BE2C (cell line): ENCODE measurements around the gene VEPH1.

Experiments
- DNase-seq: peaks from one replicate; pipeline ENCODE4 v3.0.0-alpha.2; 2020
- H3K27me3 ChIP-seq: fragments of 250-450 bp; sonication (Bioruptor Pico); 2 replicates; pipeline ENCODE4 v1.5.1; 2020; ENCODE audit warnings: mild to moderate bottlenecking
- H3K36me3 ChIP-seq: fragments of 250-450 bp; sonication (Bioruptor Pico); 2 replicates; pipeline ENCODE4 v1.5.1; 2020; ENCODE audit warnings: mild to moderate bottlenecking
- H3K4me1 ChIP-seq: fragments of 250-450 bp; sonication (Bioruptor Pico); 2 replicates; pipeline ENCODE4 v1.5.1; 2020
- H3K4me3 ChIP-seq: 2 replicates; pipeline ENCODE4 v1.5.1; 2011; ENCODE audit warnings: low read depth, low read length
- H3K9me3 ChIP-seq: fragments of 250-450 bp; sonication (Bioruptor Pico); 2 replicates; pipeline ENCODE4 v1.5.1; 2020
- TF ChIP-seq, protein P1 (sequence below): IDR thresholded peaks from 2 replicates; pipeline ENCODE4 v1.5.1; 2012; ENCODE audit warnings: mild to moderate bottlenecking, low read depth, low read length

VEPH1 gene

DNA sequence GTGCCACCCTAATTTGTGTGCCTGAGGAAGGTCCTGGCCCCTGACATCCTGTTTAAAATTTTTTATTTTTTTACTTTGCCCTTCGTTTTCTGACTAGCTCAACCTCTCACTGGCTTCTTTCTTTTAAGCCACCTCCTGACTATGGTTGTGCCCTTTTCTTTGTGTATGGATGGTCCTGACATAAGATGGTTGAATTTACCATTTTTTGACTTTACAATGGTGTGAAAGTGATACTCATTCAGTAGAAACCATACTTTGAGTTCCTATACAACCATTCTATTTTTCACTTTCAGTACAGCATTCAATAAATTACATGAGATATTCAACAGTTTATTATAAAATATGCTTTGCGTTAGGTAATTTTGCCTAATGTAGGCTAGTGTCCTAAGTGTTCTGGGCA lies 140.9 kb downstream of the VEPH1 start:
- no peak overlapping the region for H3K4me3 ChIP-seq
- no peaks in the 10 kb centered on the region for H3K36me3 ChIP-seq
- H3K27me3 ChIP-seq, result peaks cover 15% of the 10 kb centered on the region
- no peak for DNase-seq
- TF ChIP-seq, protein P1, sequence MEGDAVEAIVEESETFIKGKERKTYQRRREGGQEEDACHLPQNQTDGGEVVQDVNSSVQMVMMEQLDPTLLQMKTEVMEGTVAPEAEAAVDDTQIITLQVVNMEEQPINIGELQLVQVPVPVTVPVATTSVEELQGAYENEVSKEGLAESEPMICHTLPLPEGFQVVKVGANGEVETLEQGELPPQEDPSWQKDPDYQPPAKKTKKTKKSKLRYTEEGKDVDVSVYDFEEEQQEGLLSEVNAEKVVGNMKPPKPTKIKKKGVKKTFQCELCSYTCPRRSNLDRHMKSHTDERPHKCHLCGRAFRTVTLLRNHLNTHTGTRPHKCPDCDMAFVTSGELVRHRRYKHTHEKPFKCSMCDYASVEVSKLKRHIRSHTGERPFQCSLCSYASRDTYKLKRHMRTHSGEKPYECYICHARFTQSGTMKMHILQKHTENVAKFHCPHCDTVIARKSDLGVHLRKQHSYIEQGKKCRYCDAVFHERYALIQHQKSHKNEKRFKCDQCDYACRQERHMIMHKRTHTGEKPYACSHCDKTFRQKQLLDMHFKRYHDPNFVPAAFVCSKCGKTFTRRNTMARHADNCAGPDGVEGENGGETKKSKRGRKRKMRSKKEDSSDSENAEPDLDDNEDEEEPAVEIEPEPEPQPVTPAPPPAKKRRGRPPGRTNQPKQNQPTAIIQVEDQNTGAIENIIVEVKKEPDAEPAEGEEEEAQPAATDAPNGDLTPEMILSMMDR, result no peak
- no peaks in the 10 kb centered on the region for H3K4me1 ChIP-seq
- H3K9me3 ChIP-seq, result no peaks in the 10 kb centered on the region

DNA sequence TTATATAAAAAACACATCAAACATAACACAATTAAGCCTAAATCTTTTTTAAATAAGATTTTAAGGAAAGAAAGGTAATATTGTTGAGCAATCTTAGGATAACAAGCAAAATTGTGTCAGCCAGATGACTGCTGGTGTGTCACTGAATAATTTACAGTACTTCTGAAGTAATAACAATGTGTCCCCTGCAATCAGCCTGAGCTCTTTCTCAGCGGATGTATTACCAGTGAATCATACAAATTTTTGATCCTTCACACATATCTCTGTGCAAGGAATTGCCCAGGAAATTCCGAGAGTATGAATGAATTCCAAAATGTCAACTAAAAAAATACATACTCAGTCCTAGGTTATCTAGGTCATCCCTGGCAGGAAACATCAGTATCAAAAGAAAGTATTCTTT lies 143.2 kb downstream of the VEPH1 start:
- no peak for DNase-seq
- Histone ChIP-seq H3K9me3 (no peaks in the 10 kb centered on the region), H3K4me3 (no peak overlapping the region), H3K36me3 (no peaks in the 10 kb centered on the region), H3K27me3 (peaks cover 15% of the 10 kb centered on the region), H3K4me1 (no peaks in the 10 kb centered on the region)
- TF ChIP-seq, protein P1, result no peak

DNA sequence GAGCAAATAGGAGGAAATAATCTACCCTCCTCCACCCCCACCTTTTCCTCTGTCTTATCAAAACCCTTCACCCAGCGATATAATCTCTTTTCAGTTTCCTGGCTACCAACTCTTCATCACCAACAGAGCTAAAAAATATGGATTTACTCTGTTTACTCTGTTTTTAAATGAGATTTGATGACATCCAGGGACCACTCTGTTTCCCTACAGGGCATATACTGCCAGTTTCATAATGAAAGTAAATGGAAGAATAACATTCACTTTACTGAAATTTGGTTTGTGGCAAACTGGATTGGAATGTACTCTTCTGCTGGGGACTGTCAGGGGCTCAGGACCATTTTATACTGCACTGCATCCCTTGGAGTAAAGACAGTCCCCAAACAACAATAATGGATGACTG lies 146.7 kb downstream of the VEPH1 start:
- Histone ChIP-seq H3K36me3 (no peaks in the 10 kb centered on the region), H3K4me1 (no peaks in the 10 kb centered on the region), H3K4me3 (no peak overlapping the region), H3K27me3 (peaks cover 15% of the 10 kb centered on the region), H3K9me3 (no peaks in the 10 kb centered on the region)
- TF ChIP-seq, protein P1, result no peak
- no peak for DNase-seq

DNA sequence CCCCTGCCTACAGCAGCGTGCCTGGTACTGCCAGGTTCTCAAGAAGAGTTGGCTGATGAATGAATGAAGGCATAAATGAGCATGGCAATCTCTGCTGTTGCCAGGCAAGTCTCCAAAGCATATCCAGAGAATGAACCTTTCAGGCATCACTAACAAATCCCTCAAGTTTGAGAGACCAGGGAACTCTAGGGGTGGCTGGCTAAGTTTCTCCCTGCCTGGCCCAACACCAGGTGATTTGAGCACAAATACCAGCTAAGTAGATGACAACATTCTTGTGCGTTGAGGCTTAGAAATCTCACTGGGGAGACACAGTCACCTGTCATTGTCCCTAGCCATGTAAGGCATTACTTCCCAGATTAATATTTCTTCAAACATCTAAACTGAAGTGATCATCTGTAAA lies 147.9 kb downstream of the VEPH1 start:
- DNase-seq, result no peak
- no peaks in the 10 kb centered on the region for H3K4me1 ChIP-seq
- TF ChIP-seq, protein P1, result no peak
- H3K9me3 ChIP-seq, result no peaks in the 10 kb centered on the region
- no peaks in the 10 kb centered on the region for H3K36me3 ChIP-seq
- peaks cover 11% of the 10 kb centered on the region for H3K27me3 ChIP-seq
- H3K4me3 ChIP-seq, result no peak overlapping the region

DNA sequence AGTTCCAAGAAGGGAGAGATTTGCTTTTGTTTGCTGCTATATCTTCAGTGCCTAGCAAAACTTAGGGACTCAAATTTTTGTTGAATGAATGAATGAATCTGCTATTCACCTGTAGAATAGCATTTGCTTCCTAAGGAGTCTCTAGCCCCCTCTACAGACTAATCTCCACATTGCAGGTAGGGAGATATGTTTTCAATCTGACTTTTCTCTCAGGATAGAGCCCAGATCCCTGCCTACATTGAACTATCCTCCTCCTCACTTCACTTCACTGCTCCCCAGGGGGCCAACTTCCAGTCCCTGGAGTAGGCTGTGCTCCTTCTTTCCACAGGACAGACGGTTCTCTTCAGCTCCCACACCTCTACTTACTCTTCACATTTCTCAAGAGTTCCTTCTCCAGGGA lies 148.5 kb downstream of the VEPH1 start:
- Histone ChIP-seq H3K27me3 (peaks cover 9% of the 10 kb centered on the region; the same call in 1 of the 2 replicates), H3K36me3 (no peaks in the 10 kb centered on the region), H3K9me3 (no peaks in the 10 kb centered on the region), H3K4me1 (no peaks in the 10 kb centered on the region), H3K4me3 (no peak overlapping the region)
- DNase-seq, result no peak
- TF ChIP-seq, protein P1, result peak; percentile 40

DNA sequence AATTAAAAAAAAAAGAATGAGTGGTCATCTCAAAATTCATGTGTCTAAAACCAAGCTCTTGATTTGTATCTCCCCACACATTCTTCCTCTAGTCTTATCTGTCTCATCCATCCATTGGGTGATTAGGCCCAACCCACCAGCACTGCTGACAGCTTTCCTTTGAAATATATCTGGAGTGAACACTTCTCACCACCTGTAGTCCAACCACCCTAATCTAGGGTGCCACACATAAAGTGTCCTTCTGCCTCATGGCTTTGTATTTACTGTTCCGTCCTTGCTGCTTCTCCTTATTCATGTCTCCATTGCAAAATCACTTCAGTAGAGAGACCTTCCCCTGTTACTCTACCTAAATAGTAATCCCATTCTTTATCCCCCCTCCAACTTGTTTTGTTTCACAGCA lies 149.0 kb downstream of the VEPH1 start:
- Histone ChIP-seq H3K4me3 (no peak overlapping the region), H3K27me3 (peaks cover 5% of the 10 kb centered on the region; the same call in 1 of the 2 replicates), H3K36me3 (no peaks in the 10 kb centered on the region), H3K4me1 (no peaks in the 10 kb centered on the region), H3K9me3 (no peaks in the 10 kb centered on the region)
- TF ChIP-seq, protein P1, result no peak
- no peak for DNase-seq
